ENCODE results near the gene NKD1.

NKD1 gene

GRCh38 chr16:50681021-50681885 lies 133.1 kb downstream of the NKD1 start, which contains the start of gene SNX20:
SNX20 (minus strand) TSS chr16:50681312; CDS start chr16:50677526, 3,786 bp downstream.
- peak; percentile 82 for DNase-seq
- H3K4me3 ChIP-seq (ENCODE audit: low read length): peak within 1 kb of the TSS; percentile 68
- H3K9me3 ChIP-seq (replicated peaks; ENCODE audit: insufficient read depth, low read length): no peaks in the 10 kb centered on the region
- H3K27ac ChIP-seq (ENCODE audit: low read length): peak within 1 kb of the TSS; percentile 50; the same call in 1 of the 2 replicates
- peak within 1 kb of the TSS; percentile 62 for H3K9ac ChIP-seq (ENCODE audit: low read length)
- no peaks in the 10 kb centered on the region for H3K27me3 ChIP-seq (replicated peaks; ENCODE audit: insufficient read depth, low read length)
- 0 out of 2 replicates have a peak, but pooled peaks cover 1% of the 10 kb centered on the region for H3K36me3 ChIP-seq (replicated peaks; ENCODE audit: insufficient read depth, low read length)
- H2AFZ ChIP-seq (ENCODE audit: low read length): peak within 1 kb of the TSS; percentile 59
- no peaks in the 10 kb centered on the region for H3K9me2 ChIP-seq (replicated peaks; ENCODE audit: insufficient read depth, low read length)
- no peaks in the 10 kb centered on the region for H4K20me1 ChIP-seq (ENCODE audit: insufficient read depth, low read length)
- peaks cover 35% of the 10 kb centered on the region for H3K79me2 ChIP-seq (ENCODE audit: low read length)
- H3K4me1 ChIP-seq (ENCODE audit: low read length): peaks cover 50% of the 10 kb centered on the region
- TF ChIP-seq CTCF (IDR thresholded peaks at IDR 0.05; ENCODE audit: low read length) (no peak), EZH2phosphoT487 (IDR thresholded peaks at IDR 0.05; ENCODE audit: low read length) (no peak), EZH2 (optimal IDR thresholded peaks at IDR 0.05; ENCODE audit: low read depth, low read length) (no peak)
- peak within 1 kb of the TSS; percentile 85 for H3K4me2 ChIP-seq (ENCODE audit: low read depth, low read length)
- H3F3A ChIP-seq (ENCODE audit: insufficient read depth, low read length): peaks cover 32% of the 10 kb centered on the region

GRCh38 chr16:50683689-50684374 lies 135.6 kb downstream of the NKD1 start:
- peak; percentile 88 for DNase-seq
- H3K4me2 ChIP-seq (ENCODE audit: low read depth, low read length): peak overlapping the region; percentile 33; the same call in 1 of the 2 replicates

More at GRCh38 chr16:50683689-50684374, 135.6 kb downstream of the NKD1 start:
- no peaks in the 10 kb centered on the region for H3K9me2 ChIP-seq (replicated peaks; ENCODE audit: insufficient read depth, low read length)
- no peaks in the 10 kb centered on the region for H3K9me3 ChIP-seq (replicated peaks; ENCODE audit: insufficient read depth, low read length)
- peak overlapping the region; percentile 24 for H2AFZ ChIP-seq (ENCODE audit: low read length)
- H3K4me3 ChIP-seq (ENCODE audit: low read length): no peak overlapping the region
- H3K36me3 ChIP-seq (replicated peaks; ENCODE audit: insufficient read depth, low read length): no peaks in the 10 kb centered on the region
- H3K27me3 ChIP-seq (replicated peaks; ENCODE audit: insufficient read depth, low read length): no peaks in the 10 kb centered on the region
- TF ChIP-seq CTCF (IDR thresholded peaks at IDR 0.05; ENCODE audit: low read length) (0 out of 2 replicates have a peak, but pooled peaks have one; percentile 2), EZH2 (optimal IDR thresholded peaks at IDR 0.05; ENCODE audit: low read depth, low read length) (no peak)
- no peaks in the 10 kb centered on the region for H4K20me1 ChIP-seq (ENCODE audit: insufficient read depth, low read length)
- H3K9ac ChIP-seq (ENCODE audit: low read length): no peak overlapping the region
- peaks cover 76% of the 10 kb centered on the region for H3K4me1 ChIP-seq (ENCODE audit: low read length)
- H3K79me2 ChIP-seq (ENCODE audit: low read length): peaks cover 28% of the 10 kb centered on the region
- peak overlapping the region; percentile 96 for H3K27ac ChIP-seq (ENCODE audit: low read length)
- H3F3A ChIP-seq (ENCODE audit: insufficient read depth, low read length): peaks cover 41% of the 10 kb centered on the region

Measured in MM.1S (cell line).